SK-N-SH treated with all-trans-retinoic acid at 6 μM for 48 hours (cell line): ENCODE results near the gene MGMT.

Source experiments
- ATAC-seq: fragments of 200-7000 bp; cut with Tn5 transposase; 3 replicates; pipeline ENCODE4 v1.9.1; 2020; ENCODE audit warnings: mild to moderate bottlenecking, moderate library complexity
- ARNTL ChIP-seq: fragments of 450-650 bp; formaldehyde crosslinking; IDR thresholded peaks from 2 replicates; pipeline ENCODE4 v1.5.0; 2020; ENCODE audit warnings: low read depth, mild to moderate bottlenecking, moderate library complexity, borderline replicate concordance
- BACH2 ChIP-seq: fragments of 250-450 bp; sonication (Bioruptor Pico); IDR thresholded peaks from 2 replicates; pipeline ENCODE4 v1.9.0; 2021; ENCODE audit warnings: mild to moderate bottlenecking, borderline replicate concordance
- CSDC2 ChIP-seq: fragments of 250-450 bp; sonication (Bioruptor Pico); IDR thresholded peaks from 2 replicates; pipeline ENCODE4 v1.5.0; 2020; ENCODE audit warnings: mild to moderate bottlenecking, moderate library complexity
- ESRRG ChIP-seq: fragments of 250-450 bp; sonication (Bioruptor Pico); IDR thresholded peaks from 2 replicates; pipeline ENCODE4 v1.6.1; 2021; ENCODE audit warnings: mild to moderate bottlenecking
- GLIS3 ChIP-seq: fragments of 250-450 bp; sonication (Bioruptor Pico); IDR thresholded peaks from 2 replicates; pipeline ENCODE4 v1.5.0; 2020; ENCODE audit warnings: mild to moderate bottlenecking, moderate library complexity
- ISL1 ChIP-seq: fragments of 250-450 bp; sonication (Bioruptor Pico); IDR thresholded peaks from 2 replicates; pipeline ENCODE4 v2.1.2; 2022; ENCODE audit warnings: mild to moderate bottlenecking, moderate library complexity
- OSR1 ChIP-seq: fragments of 250-450 bp; sonication (Bioruptor Pico); IDR thresholded peaks from 2 replicates; pipeline ENCODE4 v1.8.0; 2022; ENCODE audit warnings: moderate library complexity, mild to moderate bottlenecking, inconsistent platforms
- PPARA ChIP-seq: fragments of 250-450 bp; sonication (Bioruptor Pico); IDR thresholded peaks from 2 replicates; pipeline ENCODE4 v1.5.0; 2020; ENCODE audit warnings: mild to moderate bottlenecking, borderline replicate concordance
- RARB ChIP-seq: fragments of 250-450 bp; sonication (Bioruptor Pico); IDR thresholded peaks from 2 replicates; pipeline ENCODE4 v1.8.0; 2021; ENCODE audit warnings: mild to moderate bottlenecking, moderate library complexity
- SNAI2 ChIP-seq: fragments of 250-450 bp; sonication (Bioruptor Pico); IDR thresholded peaks from 2 replicates; pipeline ENCODE4 v1.5.0; 2020; ENCODE audit warnings: mild to moderate bottlenecking, moderate library complexity
- TOX ChIP-seq: fragments of 250-450 bp; sonication (Bioruptor Pico); IDR thresholded peaks from 2 replicates; pipeline ENCODE4 v1.8.0; 2021; ENCODE audit warnings: mild to moderate bottlenecking, moderate library complexity, borderline replicate concordance
- ZC3H10 ChIP-seq: fragments of 250-450 bp; sonication (Bioruptor Pico); IDR thresholded peaks from 2 replicates; pipeline ENCODE4 v1.5.1; 2021; ENCODE audit warnings: mild to moderate bottlenecking, moderate library complexity
- ZFP3 ChIP-seq: fragments of 250-450 bp; sonication (Bioruptor Pico); IDR thresholded peaks from 2 replicates; pipeline ENCODE4 v1.5.0; 2020; ENCODE audit warnings: mild to moderate bottlenecking, moderate library complexity
- ZFP30 ChIP-seq: fragments of 450-650 bp; formaldehyde crosslinking; IDR thresholded peaks from 2 replicates; pipeline ENCODE4 v1.5.0; 2022; ENCODE audit warnings: mild to moderate bottlenecking, moderate library complexity
- ZNF70 ChIP-seq: fragments of 450-650 bp; formaldehyde crosslinking; IDR thresholded peaks from 2 replicates; pipeline ENCODE4 v1.5.0; 2020; ENCODE audit warnings: mild to moderate bottlenecking, moderate library complexity
- TF ChIP-seq, protein P1 (sequence below): fragments of 250-450 bp; sonication (Bioruptor Pico); IDR thresholded peaks from 2 replicates; pipeline ENCODE4 v1.8.0; 2020; ENCODE audit warnings: mild to moderate bottlenecking, moderate library complexity, borderline replicate concordance
- TF ChIP-seq, protein P2 (sequence below): fragments of 250-450 bp; sonication (Bioruptor Pico); IDR thresholded peaks from 2 replicates; pipeline ENCODE4 v1.5.1; 2021; ENCODE audit warnings: mild to moderate bottlenecking, moderate library complexity
- TF ChIP-seq, protein P3 (sequence below): fragments of 250-450 bp; sonication (Bioruptor Pico); IDR thresholded peaks from 2 replicates; pipeline ENCODE4 v1.8.0; 2021; ENCODE audit warnings: low read depth, mild to moderate bottlenecking, moderate library complexity, borderline replicate concordance
- TF ChIP-seq, protein P4 (sequence below): fragments of 250-450 bp; sonication (Bioruptor Pico); IDR thresholded peaks from 2 replicates; pipeline ENCODE4 v1.5.1; 2020; ENCODE audit warnings: low read depth, mild to moderate bottlenecking, moderate library complexity

Gene MGMT

DNA sequence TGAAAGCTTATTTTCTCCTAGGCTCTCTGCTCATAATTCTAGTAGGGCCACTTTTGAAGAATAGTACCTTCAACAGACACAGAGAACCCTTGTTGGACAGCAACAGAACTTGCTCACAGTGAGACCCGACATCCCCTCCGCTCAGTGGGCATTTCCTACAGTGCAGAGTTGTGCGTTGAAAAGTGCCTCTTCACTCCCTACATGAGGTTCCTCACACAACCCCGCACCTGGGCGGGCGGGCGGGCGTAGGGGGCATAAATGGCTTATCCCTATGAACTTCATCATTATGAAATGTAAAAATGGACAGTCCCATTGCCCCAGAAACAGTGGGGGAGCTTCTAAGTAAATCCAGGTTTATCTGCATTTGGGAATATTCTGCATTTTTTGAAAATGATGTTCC, 174.9 kb downstream of the MGMT start:
- no peak for ATAC-seq
- no peak for TF ChIP-seq ARNTL
- no peak for TF ChIP-seq SNAI2 (CRISPR knock-in tag)
- no peak for TF ChIP-seq OSR1
- no peak for TF ChIP-seq RARB

DNA sequence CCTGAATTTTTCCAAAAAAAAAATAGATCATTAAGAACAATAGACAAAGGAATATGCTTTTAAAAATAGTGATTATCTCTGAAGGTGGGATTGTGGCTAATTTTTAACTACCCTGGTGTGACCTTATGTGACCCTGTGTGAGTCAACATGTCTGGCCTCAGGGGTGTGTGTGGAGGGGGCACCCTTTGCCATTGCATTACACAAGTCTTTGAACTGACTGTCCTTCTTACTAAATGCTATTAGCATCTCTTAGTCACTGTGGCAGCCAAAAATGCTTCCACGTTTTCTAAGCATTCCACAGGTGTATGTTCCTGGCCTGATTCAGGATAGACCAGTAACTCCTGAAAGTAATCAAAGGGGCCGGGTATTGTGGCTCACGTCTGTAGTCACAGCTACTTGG, 175.4 kb downstream of the MGMT start:
- no peak for ATAC-seq
- no peak for TF ChIP-seq SNAI2 (CRISPR knock-in tag)
- TF ChIP-seq CSDC2: no peak
- TF ChIP-seq PPARA: no peak
- no peak for TF ChIP-seq ISL1 (CRISPR knock-in tag)
- TF ChIP-seq BACH2 (CRISPR knock-in tag): no peak
- no peak for TF ChIP-seq ZNF70 (CRISPR knock-in tag)
- TF ChIP-seq ESRRG (CRISPR knock-in tag): no peak
- TF ChIP-seq OSR1: no peak
- no peak for TF ChIP-seq ZFP3 (CRISPR knock-in tag)

DNA sequence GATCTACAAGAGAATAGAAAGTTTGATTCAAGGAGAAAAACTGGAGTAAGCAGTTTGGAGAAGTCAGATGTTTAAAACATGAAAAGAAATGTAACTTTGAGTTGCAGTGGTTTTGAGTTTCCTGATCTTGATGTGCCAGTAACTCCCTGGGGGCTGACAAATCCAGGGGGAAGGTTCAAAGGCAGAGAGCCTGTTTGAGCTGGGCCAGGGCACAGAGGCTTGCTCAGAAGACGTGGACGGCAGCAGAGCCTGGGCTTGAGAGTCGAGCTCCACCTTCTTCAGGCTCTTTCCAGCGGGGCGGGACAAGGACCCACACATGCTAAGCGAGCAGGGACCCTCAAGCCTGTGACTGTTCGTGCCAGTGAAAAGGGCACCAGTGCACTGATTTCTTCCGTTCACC, 176.2 kb downstream of the MGMT start:
- TF ChIP-seq ZNF70 (CRISPR knock-in tag) (no peak), ARNTL (no peak), ZFP30 (CRISPR knock-in tag) (no peak), TOX (CRISPR knock-in tag) (no peak), SNAI2 (CRISPR knock-in tag) (no peak), ESRRG (CRISPR knock-in tag) (no peak), ZC3H10 (CRISPR knock-in tag) (no peak), PPARA (no peak), GLIS3 (no peak)
- TF ChIP-seq, protein P1, sequence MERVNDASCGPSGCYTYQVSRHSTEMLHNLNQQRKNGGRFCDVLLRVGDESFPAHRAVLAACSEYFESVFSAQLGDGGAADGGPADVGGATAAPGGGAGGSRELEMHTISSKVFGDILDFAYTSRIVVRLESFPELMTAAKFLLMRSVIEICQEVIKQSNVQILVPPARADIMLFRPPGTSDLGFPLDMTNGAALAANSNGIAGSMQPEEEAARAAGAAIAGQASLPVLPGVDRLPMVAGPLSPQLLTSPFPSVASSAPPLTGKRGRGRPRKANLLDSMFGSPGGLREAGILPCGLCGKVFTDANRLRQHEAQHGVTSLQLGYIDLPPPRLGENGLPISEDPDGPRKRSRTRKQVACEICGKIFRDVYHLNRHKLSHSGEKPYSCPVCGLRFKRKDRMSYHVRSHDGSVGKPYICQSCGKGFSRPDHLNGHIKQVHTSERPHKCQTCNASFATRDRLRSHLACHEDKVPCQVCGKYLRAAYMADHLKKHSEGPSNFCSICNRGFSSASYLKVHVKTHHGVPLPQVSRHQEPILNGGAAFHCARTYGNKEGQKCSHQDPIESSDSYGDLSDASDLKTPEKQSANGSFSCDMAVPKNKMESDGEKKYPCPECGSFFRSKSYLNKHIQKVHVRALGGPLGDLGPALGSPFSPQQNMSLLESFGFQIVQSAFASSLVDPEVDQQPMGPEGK (CRISPR knock-in tag): no peak
- TF ChIP-seq, protein P2, sequence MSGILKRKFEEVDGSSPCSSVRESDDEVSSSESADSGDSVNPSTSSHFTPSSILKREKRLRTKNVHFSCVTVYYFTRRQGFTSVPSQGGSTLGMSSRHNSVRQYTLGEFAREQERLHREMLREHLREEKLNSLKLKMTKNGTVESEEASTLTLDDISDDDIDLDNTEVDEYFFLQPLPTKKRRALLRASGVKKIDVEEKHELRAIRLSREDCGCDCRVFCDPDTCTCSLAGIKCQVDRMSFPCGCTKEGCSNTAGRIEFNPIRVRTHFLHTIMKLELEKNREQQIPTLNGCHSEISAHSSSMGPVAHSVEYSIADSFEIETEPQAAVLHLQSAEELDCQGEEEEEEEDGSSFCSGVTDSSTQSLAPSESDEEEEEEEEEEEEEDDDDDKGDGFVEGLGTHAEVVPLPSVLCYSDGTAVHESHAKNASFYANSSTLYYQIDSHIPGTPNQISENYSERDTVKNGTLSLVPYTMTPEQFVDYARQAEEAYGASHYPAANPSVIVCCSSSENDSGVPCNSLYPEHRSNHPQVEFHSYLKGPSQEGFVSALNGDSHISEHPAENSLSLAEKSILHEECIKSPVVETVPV (CRISPR knock-in tag): no peak
- TF ChIP-seq, protein P3, sequence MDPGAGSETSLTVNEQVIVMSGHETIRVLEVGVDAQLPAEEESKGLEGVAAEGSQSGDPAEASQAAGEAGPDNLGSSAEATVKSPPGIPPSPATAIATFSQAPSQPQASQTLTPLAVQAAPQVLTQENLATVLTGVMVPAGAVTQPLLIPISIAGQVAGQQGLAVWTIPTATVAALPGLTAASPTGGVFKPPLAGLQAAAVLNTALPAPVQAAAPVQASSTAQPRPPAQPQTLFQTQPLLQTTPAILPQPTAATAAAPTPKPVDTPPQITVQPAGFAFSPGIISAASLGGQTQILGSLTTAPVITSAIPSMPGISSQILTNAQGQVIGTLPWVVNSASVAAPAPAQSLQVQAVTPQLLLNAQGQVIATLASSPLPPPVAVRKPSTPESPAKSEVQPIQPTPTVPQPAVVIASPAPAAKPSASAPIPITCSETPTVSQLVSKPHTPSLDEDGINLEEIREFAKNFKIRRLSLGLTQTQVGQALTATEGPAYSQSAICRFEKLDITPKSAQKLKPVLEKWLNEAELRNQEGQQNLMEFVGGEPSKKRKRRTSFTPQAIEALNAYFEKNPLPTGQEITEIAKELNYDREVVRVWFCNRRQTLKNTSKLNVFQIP (CRISPR knock-in tag): no peak
- no peak for ATAC-seq

DNA sequence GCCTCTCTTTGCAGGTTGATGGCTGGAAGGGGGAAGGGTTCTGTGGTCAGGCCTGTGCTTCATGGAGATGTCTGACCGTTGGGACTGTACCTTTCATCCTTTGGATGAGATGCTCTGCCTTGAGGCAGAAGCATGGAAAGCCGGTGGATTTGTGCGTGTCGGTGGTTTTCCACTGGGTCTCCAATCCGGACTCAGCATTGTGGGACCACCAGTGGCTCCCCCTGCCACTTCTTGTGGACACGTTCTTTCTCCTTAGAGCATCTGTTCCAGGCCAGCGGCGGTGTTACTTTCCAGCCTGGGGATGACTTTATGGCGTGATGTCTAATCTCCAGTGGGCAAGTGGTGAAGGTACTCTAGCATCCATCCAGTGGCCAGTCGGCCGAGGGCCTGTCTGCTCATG, 178.4 kb downstream of the MGMT start:
- ATAC-seq: no peak
- TF ChIP-seq ESRRG (CRISPR knock-in tag) (no peak), GLIS3 (no peak), ZFP3 (CRISPR knock-in tag) (no peak), TOX (CRISPR knock-in tag) (no peak), BACH2 (CRISPR knock-in tag) (no peak), CSDC2 (no peak)
- TF ChIP-seq, protein P1 (CRISPR knock-in tag): no peak
- TF ChIP-seq, protein P3 (CRISPR knock-in tag): no peak
- TF ChIP-seq, protein P4, sequence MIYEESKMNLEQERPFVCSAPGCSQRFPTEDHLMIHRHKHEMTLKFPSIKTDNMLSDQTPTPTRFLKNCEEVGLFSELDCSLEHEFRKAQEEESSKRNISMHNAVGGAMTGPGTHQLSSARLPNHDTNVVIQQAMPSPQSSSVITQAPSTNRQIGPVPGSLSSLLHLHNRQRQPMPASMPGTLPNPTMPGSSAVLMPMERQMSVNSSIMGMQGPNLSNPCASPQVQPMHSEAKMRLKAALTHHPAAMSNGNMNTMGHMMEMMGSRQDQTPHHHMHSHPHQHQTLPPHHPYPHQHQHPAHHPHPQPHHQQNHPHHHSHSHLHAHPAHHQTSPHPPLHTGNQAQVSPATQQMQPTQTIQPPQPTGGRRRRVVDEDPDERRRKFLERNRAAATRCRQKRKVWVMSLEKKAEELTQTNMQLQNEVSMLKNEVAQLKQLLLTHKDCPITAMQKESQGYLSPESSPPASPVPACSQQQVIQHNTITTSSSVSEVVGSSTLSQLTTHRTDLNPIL: no peak
